ENCODE results near the gene FLRT2.

Gene FLRT2

DNA sequence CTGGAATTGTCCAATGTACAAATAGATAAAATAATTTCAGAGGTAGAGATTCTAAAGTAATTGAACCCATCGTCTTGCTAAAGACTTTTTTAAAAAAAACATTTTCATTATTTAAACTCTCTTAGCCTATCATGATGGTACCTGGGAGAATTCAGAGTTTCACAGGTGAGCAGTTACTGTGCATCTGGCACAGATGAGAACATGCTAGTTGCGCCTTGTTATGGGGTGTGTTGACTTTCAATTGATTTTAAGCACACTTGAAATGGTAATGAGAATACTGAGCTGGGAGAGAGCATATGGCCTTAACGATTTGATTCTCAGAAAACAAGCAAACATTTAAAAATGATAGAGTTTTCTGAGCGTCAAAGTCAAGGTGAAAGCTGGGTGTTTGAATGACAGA, 66.6 kb downstream of the FLRT2 start:
- DNase-seq (ENCODE audit: low spot score), result no peak

- DNase-seq (ENCODE audit: low spot score), result no peak
These were observed 67.8 kb downstream of the FLRT2 start for GRCh38 chr14:85597701-85598100.

DNA sequence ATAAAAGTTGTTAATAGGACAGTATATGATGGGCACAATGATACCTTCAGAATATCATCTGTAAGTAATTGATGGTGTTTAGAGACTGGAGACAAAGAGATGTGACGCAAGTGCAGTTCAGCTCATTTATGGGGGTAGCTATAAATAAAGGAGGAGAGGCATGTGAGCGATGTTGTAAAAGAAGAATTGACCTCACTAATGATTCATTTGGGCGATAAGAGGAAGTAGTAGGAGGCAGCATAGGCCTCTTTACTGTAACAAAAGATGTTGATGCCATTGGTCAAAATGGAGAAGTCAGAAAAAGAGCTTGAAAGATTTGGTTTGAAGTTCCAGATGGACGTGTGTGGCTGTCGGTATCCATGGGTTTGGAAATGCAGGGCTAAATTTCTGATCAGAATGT, 70.0 kb downstream of the FLRT2 start:
- DNase-seq (ENCODE audit: low spot score), result no peak

- DNase-seq (ENCODE audit: low spot score), result peak; percentile 86
These were observed 71.3 kb downstream of the FLRT2 start for GRCh38 chr14:85601246-85601645.

DNA sequence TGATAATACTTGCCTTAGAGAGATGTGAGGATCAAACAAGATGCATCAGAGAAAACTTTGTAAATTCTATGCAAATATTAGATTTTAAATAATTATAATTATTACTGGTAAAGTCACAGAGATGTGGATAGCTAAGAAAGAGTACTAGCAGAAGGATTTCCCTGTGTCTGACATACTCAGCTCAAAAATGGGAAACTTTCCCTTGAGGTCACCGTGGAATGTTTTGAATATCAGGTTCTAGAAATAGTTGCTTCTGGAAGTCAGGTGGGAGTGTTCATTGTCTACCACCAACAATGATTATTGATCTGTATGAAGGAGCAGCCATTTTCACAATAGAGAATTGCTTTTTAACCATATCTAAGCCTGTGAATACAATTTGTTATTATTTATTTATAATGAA, 71.7 kb downstream of the FLRT2 start:
- DNase-seq (ENCODE audit: low spot score), result no peak

- no peak for DNase-seq (ENCODE audit: low spot score)
These were observed 72.4 kb downstream of the FLRT2 start for GRCh38 chr14:85602345-85602744.

GRCh38 chr14:85604021-85604420, 74.1 kb downstream of the FLRT2 start:
- DNase-seq (ENCODE audit: low spot score), result no peak

DNA sequence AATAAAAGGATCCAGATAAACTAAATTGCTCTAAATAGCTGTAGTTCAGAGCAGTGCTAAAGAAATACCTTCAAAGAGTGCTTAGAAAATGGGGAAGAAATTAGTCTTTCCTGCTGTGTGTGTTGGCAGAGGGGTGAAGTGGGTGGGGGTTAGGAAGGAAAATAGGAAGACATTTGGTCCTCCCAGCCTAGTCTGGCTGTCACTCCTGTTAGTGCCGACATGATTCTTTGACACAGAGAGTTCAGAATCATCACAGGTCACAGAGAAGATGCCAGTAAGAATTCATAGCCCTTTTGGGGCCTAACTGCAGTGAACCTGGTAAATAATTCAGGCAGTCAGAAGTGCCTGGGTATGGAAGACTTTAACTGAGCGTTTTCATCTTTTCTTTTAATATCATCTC, 74.8 kb downstream of the FLRT2 start:
- no peak for DNase-seq (ENCODE audit: low spot score)

GRCh38 chr14:85607651-85608081, 77.7 kb downstream of the FLRT2 start:
- DNase-seq (ENCODE audit: low spot score), result peak; percentile 75

DNA sequence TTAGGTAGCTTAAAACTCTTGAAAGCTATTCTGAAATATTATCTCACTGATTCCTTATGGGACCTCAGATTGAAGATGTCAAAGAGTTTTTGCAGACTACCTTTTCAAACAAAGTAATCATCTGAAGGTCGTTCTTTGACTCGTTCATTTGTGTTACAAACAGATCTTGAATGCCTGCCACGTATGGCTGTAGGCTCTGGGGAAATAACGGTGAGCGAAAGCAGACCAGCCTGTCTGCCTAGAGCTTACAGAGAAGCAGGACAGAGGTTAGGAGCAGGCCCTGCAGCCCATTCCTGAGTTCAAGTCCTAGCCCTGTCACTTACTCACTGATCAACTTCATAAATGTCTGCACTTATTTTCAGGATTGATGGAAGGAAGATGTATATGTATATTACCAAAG, 83.6 kb downstream of the FLRT2 start:
- no peak for DNase-seq (ENCODE audit: low spot score)

DNA sequence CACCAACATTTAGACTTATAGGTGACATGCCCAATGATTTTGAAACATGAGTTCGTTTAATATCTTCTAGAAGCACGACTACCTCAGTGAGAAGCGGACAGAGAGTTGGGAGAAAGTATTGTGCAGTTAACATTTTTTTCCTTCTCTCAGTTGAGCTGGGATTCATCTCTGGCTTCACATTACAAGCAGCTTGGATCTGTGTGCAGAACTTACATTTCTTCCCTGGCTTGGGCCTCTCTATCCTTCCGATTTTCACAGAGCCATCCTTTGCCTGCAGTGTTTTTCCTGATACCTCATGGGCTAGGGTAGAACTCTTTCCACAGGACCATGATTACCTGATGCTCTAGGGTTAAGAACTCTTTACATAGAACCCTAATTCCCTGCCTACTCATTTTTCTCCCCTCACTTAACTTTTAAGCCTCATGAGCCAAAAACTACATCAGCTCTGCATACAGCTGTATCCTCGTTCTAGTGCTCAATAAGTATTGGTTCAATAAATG, 86.5 kb downstream of the FLRT2 start:
- DNase-seq (ENCODE audit: low spot score), result no peak

- DNase-seq (ENCODE audit: low spot score), result no peak
These were observed 86.9 kb downstream of the FLRT2 start for GRCh38 chr14:85616886-85617285.

DNA sequence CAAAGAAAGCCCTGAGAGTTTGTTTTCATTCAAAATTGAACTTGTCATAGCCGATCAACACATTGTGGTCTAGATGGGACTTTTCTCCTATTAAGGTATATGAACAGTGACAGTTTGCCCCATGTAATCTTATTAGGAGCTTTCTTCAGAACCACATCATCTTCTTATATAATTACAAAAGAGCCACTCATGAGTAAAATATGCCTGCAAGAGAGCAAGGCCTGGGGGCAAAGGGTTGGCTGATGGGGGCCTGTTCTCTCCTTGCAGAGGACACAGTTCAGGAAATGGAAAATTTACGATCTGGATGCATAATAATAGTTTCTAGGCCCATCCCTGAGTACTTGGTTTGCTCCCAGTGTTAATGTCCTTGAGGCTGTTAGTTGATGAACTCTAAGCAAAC, 87.8 kb downstream of the FLRT2 start:
- DNase-seq (ENCODE audit: low spot score), result peak; percentile 94

- peak; percentile 16 for DNase-seq (ENCODE audit: low spot score)
These were observed 88.4 kb downstream of the FLRT2 start for GRCh38 chr14:85618390-85618789.

DNA sequence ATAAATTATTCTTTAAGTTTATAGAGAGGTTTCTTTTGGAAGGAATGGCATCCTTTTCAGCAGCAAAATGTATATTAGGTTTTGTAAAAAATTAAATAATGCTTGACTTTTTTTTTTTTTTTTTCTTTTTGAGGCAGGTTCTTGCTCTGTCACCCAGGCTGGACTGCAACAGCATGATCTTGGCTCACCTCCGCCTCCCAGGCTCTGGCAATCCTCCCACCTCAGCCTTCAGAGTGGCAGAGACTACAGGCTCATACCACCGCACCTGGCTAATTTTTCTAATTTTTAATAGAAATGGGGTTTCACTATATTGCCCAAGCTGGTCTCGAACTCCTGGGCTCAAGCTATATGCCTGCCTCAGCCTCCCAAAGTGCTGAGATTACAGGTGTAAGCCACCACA, 89.0 kb downstream of the FLRT2 start:
- no peak for DNase-seq (ENCODE audit: low spot score)

DNA sequence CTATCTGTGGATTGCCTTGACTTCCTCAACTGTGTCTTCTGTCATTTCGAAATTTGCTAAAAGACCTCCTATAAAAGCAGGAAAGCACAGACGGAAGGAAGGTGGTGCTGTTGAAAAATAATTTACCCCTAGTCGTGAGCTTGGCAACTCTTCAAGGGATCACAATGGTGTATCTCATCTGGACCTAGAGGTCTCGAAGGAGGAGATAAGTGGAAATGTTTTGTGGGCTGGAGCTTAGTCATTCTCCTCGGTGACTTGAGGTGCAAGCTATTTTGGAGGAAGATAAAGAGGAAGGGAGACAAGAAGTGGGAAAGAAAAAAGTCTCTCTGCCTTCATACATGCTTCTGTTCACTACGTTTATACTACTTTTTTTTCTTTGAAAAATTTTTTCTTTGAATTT, 89.9 kb downstream of the FLRT2 start:
- no peak for DNase-seq (ENCODE audit: low spot score)

DNA sequence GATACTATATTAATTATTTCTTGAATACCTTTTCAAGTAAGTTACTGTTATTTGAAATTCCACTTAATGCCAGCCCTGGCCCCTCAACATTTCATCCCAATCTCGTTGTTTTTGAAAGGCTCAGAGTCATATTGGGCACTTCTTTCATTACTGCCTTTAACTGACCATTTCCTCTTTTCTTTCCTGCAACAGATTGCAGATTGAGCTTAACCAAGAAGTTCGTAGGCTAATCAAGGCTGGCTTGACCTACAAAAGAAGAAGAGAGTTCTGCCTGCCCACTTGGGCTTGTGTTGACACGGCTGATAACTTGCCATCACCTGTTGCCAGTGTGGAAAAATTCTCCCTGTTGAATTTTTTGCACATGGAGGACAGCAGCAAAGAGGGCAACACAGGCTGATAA, 91.0 kb downstream of the FLRT2 start:
- DNase-seq (ENCODE audit: low spot score), result no peak

- no peak for DNase-seq (ENCODE audit: low spot score)
These were observed 92.2 kb downstream of the FLRT2 start for GRCh38 chr14:85622106-85622505.

GRCh38 chr14:85622986-85623685, 93.2 kb downstream of the FLRT2 start:
- no peak for DNase-seq (ENCODE audit: low spot score)

- DNase-seq (ENCODE audit: low spot score), result no peak
These were observed 96.1 kb downstream of the FLRT2 start for GRCh38 chr14:85625925-85626585.

DNA sequence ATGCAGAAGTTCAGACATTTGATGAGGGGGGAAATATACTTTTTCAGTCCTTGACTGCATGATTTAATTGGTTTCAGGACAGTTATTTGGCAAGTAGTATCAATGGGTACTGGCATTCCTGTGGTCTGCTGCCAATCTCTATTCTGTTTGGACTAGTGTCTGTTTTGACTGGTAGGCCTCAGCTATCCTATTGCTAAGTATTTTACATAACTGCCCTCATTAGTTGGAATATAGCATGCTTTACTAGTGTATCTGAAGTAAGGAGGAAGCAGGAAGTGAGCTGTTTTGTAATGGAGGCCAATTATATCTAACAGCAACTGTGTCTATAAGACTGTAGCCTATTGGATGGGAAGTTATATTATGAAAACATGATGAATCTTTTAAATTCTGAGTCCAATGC, 104.3 kb downstream of the FLRT2 start:
- no peak for DNase-seq (ENCODE audit: low spot score)

- no peak for DNase-seq (ENCODE audit: low spot score)
These were observed 114.3 kb downstream of the FLRT2 start for GRCh38 chr14:85644211-85644610.

- DNase-seq (ENCODE audit: low spot score), result no peak
These were observed 123.1 kb downstream of the FLRT2 start for GRCh38 chr14:85653029-85653428.
